HepG2 (cell line): ENCODE data around the gene ATAD3C. TPM values are rescaled to one million over a fixed set of nuclear protein-coding genes. Genes with fewer than 3 reads are reported as not detected.
A peak's percentile ranks its signal among the peaks of the same experiment; 100 is the strongest.

ENCODE experiments used
- AGO2 ChIP-seq: fragments of 200-400 bp; formaldehyde crosslinking; optimal IDR thresholded peaks from 2 replicates; pipeline ENCODE3; 2017; ENCODE audit warnings: mild to moderate bottlenecking, low read depth, low read length, moderate library complexity
- AKAP8 ChIP-seq: sonication (generic); formaldehyde crosslinking; IDR thresholded peaks from 2 replicates; pipeline ENCODE4 v1.5.1; 2020; ENCODE audit warnings: mild to moderate bottlenecking, missing genetic modification reagents
- CHCHD3 ChIP-seq: sonication (generic); formaldehyde crosslinking; IDR thresholded peaks from 2 replicates; pipeline ENCODE4 v1.8.0; 2022; ENCODE audit warnings: mild to moderate bottlenecking, missing genetic modification reagents, moderate library complexity
- ELF3 ChIP-seq: IDR thresholded peaks from 2 replicates; pipeline ENCODE4 v1.6.1; 2016; ENCODE audit warnings: missing genetic modification reagents, missing compliant biosample characterization
- HDAC6 ChIP-seq: fragments of 200-600 bp; sonication (generic); IDR thresholded peaks from 2 replicates; pipeline ENCODE4 v1.7.0; 2017; ENCODE audit warnings: mild to moderate bottlenecking, antibody characterized with exemption, low read length, low read depth
- HOXA5 ChIP-seq: sonication (generic); formaldehyde crosslinking; IDR thresholded peaks from 2 replicates; pipeline ENCODE4 v1.4.0; 2020; ENCODE audit warnings: missing genetic modification reagents
- LCORL ChIP-seq, 2 experiments: fragments of 450-650 bp in 1 of 2; sonication (generic) in 1 of 2; formaldehyde crosslinking in 1 of 2; IDR thresholded peaks; 2 replicates each; pipeline versions ENCODE4 v1.5.0 to v1.6.1; 2017 to 2020; ENCODE audit warnings: antibody characterized with exemption in 1 of 2, missing genetic modification reagents in 1 of 2
- NFKB2 ChIP-seq: sonication (generic); formaldehyde crosslinking; IDR thresholded peaks from 2 replicates; pipeline ENCODE4 v1.4.0; 2020; ENCODE audit warnings: missing genetic modification reagents, borderline replicate concordance
- NR2F6 ChIP-seq, 2 experiments: IDR thresholded peaks; 2 replicates each; pipeline ENCODE4 v1.6.1; 2016; ENCODE audit warnings: antibody characterized with exemption in 1 of 2, mild to moderate bottlenecking in 1 of 2
- SAFB2 ChIP-seq: sonication (generic); formaldehyde crosslinking; IDR thresholded peaks from 2 replicates; pipeline ENCODE4 v1.5.1; 2020; ENCODE audit warnings: missing genetic modification reagents, low read depth, mild to moderate bottlenecking, borderline replicate concordance
- SNAI1 ChIP-seq: sonication (generic); formaldehyde crosslinking; IDR thresholded peaks from 2 replicates; pipeline ENCODE4 v1.5.0; 2020; ENCODE audit warnings: mild to moderate bottlenecking, missing genetic modification reagents, borderline replicate concordance
- STAG1 ChIP-seq: sonication (generic); formaldehyde crosslinking; IDR thresholded peaks from 2 replicates; pipeline ENCODE4 v1.4.0; 2020; ENCODE audit warnings: missing genetic modification reagents
- ZFP82 ChIP-seq: sonication (generic); formaldehyde crosslinking; IDR thresholded peaks from 2 replicates; pipeline ENCODE4 v1.5.1; 2020; ENCODE audit warnings: mild to moderate bottlenecking, missing genetic modification reagents, borderline replicate concordance
- ZNF234 ChIP-seq: sonication (generic); formaldehyde crosslinking; conservative IDR thresholded peaks from 2 replicates; pipeline ENCODE4 v1.5.1; 2020; ENCODE audit warnings: mild to moderate bottlenecking, missing genetic modification reagents
- ZNF441 ChIP-seq: sonication (generic); formaldehyde crosslinking; IDR thresholded peaks from 2 replicates; pipeline ENCODE4 v1.7.0; 2021; ENCODE audit warnings: missing genetic modification reagents, borderline replicate concordance
- ZNF777 ChIP-seq: sonication (generic); formaldehyde crosslinking; IDR thresholded peaks from 2 replicates; pipeline ENCODE4 v1.4.0; 2020; ENCODE audit warnings: missing genetic modification reagents
- ZSCAN25 ChIP-seq: sonication (generic); formaldehyde crosslinking; IDR thresholded peaks from 2 replicates; pipeline ENCODE4 v1.8.0; 2022; ENCODE audit warnings: mild to moderate bottlenecking, missing genetic modification reagents
- polyA plus RNA-seq, 8 experiments: library from polyadenylated mRNA; depleted of rRNA in 3 of 8; stranded (reverse) in 7 of 8; unstranded in 1 of 8; fragments of >200 nt; fragmentation: Illumina TruSeq in 4 of 8; extraction: Trizol in 4 of 8; gene quantifications; 2 replicates each; pipeline versions ENCODE4 v1.2.1 to v1.2.3, GENCODE V29; 2011 to 2016; ENCODE audit warnings: low read depth in 4 of 8, missing spikeins in 1 of 8, mixed read lengths in 1 of 8; ENCODE audit not compliant: insufficient read depth in 1 of 8
- total RNA-seq, 5 experiments: library from RNA; depleted of rRNA; stranded (reverse); fragments of >200 nt; fragmentation: Illumina TruSeq; extraction: Trizol; gene quantifications; 2 replicates each; pipeline ENCODE4 v1.2.3, GENCODE V29; 2016; ENCODE audit warnings: low read depth in 1 of 5
- TF ChIP-seq, protein P1 (sequence below): sonication (generic); formaldehyde crosslinking; IDR thresholded peaks from 2 replicates; pipeline ENCODE4 v1.5.0; 2020; ENCODE audit warnings: mild to moderate bottlenecking, missing genetic modification reagents
- TF ChIP-seq, protein P2 (sequence below): IDR thresholded peaks from 2 replicates; pipeline ENCODE4 v1.6.1; 2016; ENCODE audit warnings: mild to moderate bottlenecking
- TF ChIP-seq, protein P3 (sequence below): sonication (generic); formaldehyde crosslinking; IDR thresholded peaks from 2 replicates; pipeline ENCODE4 v1.8.1; 2022; ENCODE audit warnings: mild to moderate bottlenecking, missing genetic modification reagents
- TF ChIP-seq, protein P4 (sequence below): sonication (generic); formaldehyde crosslinking; IDR thresholded peaks from 2 replicates; pipeline ENCODE4 v1.4.0; 2020; ENCODE audit warnings: missing genetic modification reagents

The ATAD3C gene
- total and polyA plus RNA-seq, 2 of the 13 experiments (the other 11 are each of a cell fraction or from before 2014, with no cell fraction given) = 2.4 to 3.2 TPM

DNA sequence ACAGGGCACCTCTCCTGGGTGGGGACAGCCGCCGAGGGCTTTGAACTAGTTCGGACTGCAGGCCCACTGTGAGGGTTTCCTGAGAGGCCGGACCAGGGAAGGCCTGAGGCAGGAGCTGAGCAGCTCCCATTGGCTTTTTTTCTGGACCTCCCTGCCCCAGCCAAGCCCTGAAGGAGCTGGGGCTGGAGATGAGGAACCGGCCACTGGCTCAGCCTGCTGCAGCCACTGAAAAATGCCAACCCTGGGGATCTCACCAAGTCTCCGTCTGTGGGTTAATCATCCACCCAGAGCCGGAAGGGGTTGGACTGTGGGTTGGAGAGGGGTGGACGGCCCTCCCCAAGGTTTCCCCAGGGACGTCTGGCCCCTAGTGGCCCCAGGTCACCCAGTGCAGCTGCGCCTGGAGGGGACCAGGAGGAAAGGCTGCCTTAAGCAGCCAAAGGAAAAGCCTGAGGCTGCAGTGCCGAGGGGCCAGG lies 11.5 kb upstream of the ATAD3C start (continued):
- TF ChIP-seq, protein P1, sequence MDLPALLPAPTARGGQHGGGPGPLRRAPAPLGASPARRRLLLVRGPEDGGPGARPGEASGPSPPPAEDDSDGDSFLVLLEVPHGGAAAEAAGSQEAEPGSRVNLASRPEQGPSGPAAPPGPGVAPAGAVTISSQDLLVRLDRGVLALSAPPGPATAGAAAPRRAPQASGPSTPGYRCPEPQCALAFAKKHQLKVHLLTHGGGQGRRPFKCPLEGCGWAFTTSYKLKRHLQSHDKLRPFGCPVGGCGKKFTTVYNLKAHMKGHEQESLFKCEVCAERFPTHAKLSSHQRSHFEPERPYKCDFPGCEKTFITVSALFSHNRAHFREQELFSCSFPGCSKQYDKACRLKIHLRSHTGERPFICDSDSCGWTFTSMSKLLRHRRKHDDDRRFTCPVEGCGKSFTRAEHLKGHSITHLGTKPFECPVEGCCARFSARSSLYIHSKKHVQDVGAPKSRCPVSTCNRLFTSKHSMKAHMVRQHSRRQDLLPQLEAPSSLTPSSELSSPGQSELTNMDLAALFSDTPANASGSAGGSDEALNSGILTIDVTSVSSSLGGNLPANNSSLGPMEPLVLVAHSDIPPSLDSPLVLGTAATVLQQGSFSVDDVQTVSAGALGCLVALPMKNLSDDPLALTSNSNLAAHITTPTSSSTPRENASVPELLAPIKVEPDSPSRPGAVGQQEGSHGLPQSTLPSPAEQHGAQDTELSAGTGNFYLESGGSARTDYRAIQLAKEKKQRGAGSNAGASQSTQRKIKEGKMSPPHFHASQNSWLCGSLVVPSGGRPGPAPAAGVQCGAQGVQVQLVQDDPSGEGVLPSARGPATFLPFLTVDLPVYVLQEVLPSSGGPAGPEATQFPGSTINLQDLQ (CRISPR knock-in tag) = no peak
- TF ChIP-seq ZNF777 (CRISPR knock-in tag) (no peak), SNAI1 (CRISPR knock-in tag) (0 out of 2 replicates have a peak, but pooled peaks have one; percentile 37), STAG1 (CRISPR knock-in tag) (peak; percentile 54), NFKB2 (CRISPR knock-in tag) (no peak), ZNF234 (CRISPR knock-in tag) (no peak), SAFB2 (CRISPR knock-in tag) (no peak), LCORL (IDR thresholded peaks at IDR 0.05) (no peak), LCORL (CRISPR knock-in tag; IDR thresholded peaks at IDR 0.05) (peak; percentile 74), ZSCAN25 (peak; percentile 38; the same call in 1 of the 2 replicates), HOXA5 (CRISPR knock-in tag) (0 out of 2 replicates have a peak, but pooled peaks have one; percentile 39), AGO2 (peak; percentile 30), NR2F6 (IDR thresholded peaks at IDR 0.05) (peak; percentile 42; the same call in 1 of the 2 replicates), NR2F6 (CRISPR knock-in tag; IDR thresholded peaks at IDR 0.05) (peak; percentile 80), ELF3 (CRISPR knock-in tag) (peak; percentile 71), ZFP82 (CRISPR knock-in tag) (no peak), AKAP8 (CRISPR knock-in tag) (no peak), CHCHD3 (CRISPR knock-in tag) (no peak), ZNF441 (CRISPR knock-in tag) (no peak), HDAC6 (no peak)
- TF ChIP-seq, protein P2, sequence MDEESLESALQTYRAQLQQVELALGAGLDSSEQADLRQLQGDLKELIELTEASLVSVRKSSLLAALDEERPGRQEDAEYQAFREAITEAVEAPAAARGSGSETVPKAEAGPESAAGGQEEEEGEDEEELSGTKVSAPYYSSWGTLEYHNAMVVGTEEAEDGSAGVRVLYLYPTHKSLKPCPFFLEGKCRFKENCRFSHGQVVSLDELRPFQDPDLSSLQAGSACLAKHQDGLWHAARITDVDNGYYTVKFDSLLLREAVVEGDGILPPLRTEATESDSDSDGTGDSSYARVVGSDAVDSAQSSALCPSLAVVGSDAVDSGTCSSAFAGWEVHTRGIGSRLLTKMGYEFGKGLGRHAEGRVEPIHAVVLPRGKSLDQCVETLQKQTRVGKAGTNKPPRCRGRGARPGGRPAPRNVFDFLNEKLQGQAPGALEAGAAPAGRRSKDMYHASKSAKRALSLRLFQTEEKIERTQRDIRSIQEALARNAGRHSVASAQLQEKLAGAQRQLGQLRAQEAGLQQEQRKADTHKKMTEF (CRISPR knock-in tag) = peak; percentile 55; the same call in 1 of the 2 replicates
- TF ChIP-seq, protein P3, sequence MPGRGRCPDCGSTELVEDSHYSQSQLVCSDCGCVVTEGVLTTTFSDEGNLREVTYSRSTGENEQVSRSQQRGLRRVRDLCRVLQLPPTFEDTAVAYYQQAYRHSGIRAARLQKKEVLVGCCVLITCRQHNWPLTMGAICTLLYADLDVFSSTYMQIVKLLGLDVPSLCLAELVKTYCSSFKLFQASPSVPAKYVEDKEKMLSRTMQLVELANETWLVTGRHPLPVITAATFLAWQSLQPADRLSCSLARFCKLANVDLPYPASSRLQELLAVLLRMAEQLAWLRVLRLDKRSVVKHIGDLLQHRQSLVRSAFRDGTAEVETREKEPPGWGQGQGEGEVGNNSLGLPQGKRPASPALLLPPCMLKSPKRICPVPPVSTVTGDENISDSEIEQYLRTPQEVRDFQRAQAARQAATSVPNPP = no peak
- TF ChIP-seq, protein P4, sequence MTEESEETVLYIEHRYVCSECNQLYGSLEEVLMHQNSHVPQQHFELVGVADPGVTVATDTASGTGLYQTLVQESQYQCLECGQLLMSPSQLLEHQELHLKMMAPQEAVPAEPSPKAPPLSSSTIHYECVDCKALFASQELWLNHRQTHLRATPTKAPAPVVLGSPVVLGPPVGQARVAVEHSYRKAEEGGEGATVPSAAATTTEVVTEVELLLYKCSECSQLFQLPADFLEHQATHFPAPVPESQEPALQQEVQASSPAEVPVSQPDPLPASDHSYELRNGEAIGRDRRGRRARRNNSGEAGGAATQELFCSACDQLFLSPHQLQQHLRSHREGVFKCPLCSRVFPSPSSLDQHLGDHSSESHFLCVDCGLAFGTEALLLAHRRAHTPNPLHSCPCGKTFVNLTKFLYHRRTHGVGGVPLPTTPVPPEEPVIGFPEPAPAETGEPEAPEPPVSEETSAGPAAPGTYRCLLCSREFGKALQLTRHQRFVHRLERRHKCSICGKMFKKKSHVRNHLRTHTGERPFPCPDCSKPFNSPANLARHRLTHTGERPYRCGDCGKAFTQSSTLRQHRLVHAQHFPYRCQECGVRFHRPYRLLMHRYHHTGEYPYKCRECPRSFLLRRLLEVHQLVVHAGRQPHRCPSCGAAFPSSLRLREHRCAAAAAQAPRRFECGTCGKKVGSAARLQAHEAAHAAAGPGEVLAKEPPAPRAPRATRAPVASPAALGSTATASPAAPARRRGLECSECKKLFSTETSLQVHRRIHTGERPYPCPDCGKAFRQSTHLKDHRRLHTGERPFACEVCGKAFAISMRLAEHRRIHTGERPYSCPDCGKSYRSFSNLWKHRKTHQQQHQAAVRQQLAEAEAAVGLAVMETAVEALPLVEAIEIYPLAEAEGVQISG (CRISPR knock-in tag) = peak; percentile 90
